ENCODE data around the gene IGFN1.

IGFN1 gene

GRCh38 chr1:201163707-201164106 lies 26.9 kb upstream of the IGFN1 start:
- DNase-seq (ENCODE audit: low spot score) = no peak

- no peak for DNase-seq (ENCODE audit: low spot score)
Measured at GRCh38 chr1:201164645-201165044, 26.0 kb upstream of the IGFN1 start.

GRCh38 chr1:201167041-201167991 lies 23.3 kb upstream of the IGFN1 start:
- no peak for DNase-seq (ENCODE audit: low spot score)

- DNase-seq (ENCODE audit: low spot score) = no peak
Measured at GRCh38 chr1:201169203-201169602, 21.4 kb upstream of the IGFN1 start.

GRCh38 chr1:201169971-201170532 lies 20.6 kb upstream of the IGFN1 start:
- no peak for DNase-seq (ENCODE audit: low spot score)

- DNase-seq (ENCODE audit: low spot score) = peak; percentile 98
Measured at GRCh38 chr1:201170533-201171062, 20.0 kb upstream of the IGFN1 start.

- DNase-seq (ENCODE audit: low spot score) = peak; percentile 92
Measured at GRCh38 chr1:201171063-201172036, 19.3 kb upstream of the IGFN1 start.

- DNase-seq (ENCODE audit: low spot score) = no peak
Measured at GRCh38 chr1:201172326-201172725, 18.3 kb upstream of the IGFN1 start.

- no peak for DNase-seq (ENCODE audit: low spot score)
Measured at GRCh38 chr1:201172999-201173610, 17.5 kb upstream of the IGFN1 start.

- DNase-seq (ENCODE audit: low spot score) = no peak
Measured at GRCh38 chr1:201173736-201174135, 16.9 kb upstream of the IGFN1 start.

GRCh38 chr1:201175820-201176500 lies 14.7 kb upstream of the IGFN1 start:
- DNase-seq (ENCODE audit: low spot score) = no peak

- no peak for DNase-seq (ENCODE audit: low spot score)
Measured at GRCh38 chr1:201176940-201177339, 13.7 kb upstream of the IGFN1 start.

GRCh38 chr1:201178718-201179117 lies 11.9 kb upstream of the IGFN1 start:
- no peak for DNase-seq (ENCODE audit: low spot score)

- no peak for DNase-seq (ENCODE audit: low spot score)
Measured at GRCh38 chr1:201180141-201180540, 10.5 kb upstream of the IGFN1 start.

GRCh38 chr1:201180901-201181300 lies 9.7 kb upstream of the IGFN1 start:
- DNase-seq (ENCODE audit: low spot score) = no peak

- DNase-seq (ENCODE audit: low spot score) = no peak
Measured at GRCh38 chr1:201181323-201181722, 9.3 kb upstream of the IGFN1 start.

- DNase-seq (ENCODE audit: low spot score) = no peak
Measured at GRCh38 chr1:201181726-201182125, 8.9 kb upstream of the IGFN1 start.

GRCh38 chr1:201183209-201183608 lies 7.4 kb upstream of the IGFN1 start:
- no peak for DNase-seq (ENCODE audit: low spot score)

GRCh38 chr1:201183753-201184152 lies 6.9 kb upstream of the IGFN1 start:
- DNase-seq (ENCODE audit: low spot score) = no peak

GRCh38 chr1:201184307-201185122 lies 6.1 kb upstream of the IGFN1 start:
- DNase-seq (ENCODE audit: low spot score) = peak; percentile 84

Measured in D341Med (cell line).